ENCODE results near the gene ADARB2.
A peak's percentile ranks its signal among the peaks of the same experiment; 100 is the strongest.

ADARB2 gene

GRCh38 chr10:1661416-1661815 is 75.9 kb downstream of the ADARB2 start:
- DNase-seq: no peak

GRCh38 chr10:1660815-1661214 is 76.5 kb downstream of the ADARB2 start:
- no peak for DNase-seq

DNA sequence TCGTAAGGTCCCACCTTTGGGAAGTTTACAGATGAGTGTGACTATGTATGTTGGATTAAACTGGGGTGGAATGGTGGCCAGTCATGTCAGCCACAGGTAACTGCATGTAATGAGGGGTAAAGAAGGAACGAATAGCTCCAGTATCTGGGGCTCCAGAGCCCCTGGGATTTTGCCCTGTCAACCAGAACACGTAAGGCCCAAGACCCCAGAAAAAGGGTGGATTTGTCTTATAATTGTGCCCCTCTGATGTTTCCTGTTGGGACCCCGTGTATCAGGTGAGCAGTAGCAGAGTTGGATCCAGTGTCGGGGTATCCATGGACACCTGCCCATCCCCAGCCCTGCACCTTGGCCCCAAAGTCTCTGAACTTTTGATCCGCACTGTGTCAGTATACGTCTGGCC is 76.9 kb downstream of the ADARB2 start:
- DNase-seq: no peak

DNA sequence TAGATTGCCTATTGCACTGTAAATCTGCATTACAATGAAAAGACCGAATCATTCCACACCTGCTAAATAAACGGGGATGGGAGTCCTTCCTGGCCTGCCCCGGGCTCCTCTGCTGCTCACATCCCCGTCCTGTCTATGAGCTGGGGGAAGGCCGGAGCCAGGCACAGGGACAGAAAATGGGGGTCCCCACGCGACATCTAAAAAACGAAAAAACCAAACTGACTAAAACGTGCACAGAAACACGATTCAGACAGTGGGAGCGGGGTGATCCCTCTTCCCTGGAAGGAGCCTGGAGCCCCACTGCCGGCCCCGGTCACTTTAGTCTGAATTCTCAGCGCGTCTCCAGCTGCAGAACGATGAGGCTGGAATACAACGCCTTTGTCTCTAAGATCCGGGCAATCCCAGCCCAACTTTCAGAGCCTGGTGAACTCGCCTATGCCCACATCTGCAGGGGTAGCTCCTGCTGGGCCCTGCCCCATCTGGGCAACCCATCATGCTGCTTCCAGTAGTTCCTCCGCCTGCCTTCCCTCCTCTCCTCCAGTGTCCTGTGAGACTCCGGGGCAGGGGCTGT is 78.0 kb downstream of the ADARB2 start:
- no peak for DNase-seq

DNA sequence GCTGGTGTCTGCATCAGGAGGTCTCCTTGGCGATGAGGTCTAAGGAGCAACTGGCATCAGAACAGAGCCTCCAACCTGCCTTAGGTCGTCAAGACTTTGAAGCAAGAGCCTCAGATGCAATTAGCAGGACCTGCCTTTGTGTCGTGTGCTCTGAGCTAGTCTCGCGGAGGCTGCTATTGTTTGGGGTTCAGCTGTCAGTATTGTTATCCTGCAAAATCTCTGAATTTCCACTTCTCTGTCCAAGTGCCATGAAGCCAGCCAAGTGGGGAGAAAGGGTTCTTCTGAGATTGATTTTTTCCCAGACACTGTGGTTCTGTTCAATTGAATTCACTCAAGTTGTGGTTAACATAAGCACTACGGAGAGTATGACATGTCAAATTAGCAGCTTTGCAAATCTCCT is 78.7 kb downstream of the ADARB2 start:
- no peak for DNase-seq

- DNase-seq: no peak
Observed at GRCh38 chr10:1657479-1657878, 79.8 kb downstream of the ADARB2 start.

DNA sequence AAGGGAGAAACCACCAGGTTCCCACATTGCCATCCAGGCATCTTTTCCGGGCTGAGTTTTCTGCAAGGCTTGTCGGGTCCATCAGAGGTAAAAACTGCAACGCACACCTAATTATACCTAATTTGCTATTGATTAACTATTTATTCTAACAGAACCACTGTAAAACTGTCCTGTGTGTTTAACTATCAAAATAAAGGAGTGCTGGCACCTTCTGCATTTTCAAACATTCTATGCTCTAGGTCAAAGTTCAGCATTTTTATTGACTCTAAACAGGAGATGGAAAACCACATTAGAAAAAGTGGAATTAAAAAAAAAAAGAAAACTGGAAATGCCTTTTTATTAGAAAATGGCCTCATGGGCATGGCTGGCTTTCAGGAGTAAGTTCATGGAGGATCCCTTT is 82.0 kb downstream of the ADARB2 start:
- DNase-seq: no peak

GRCh38 chr10:1654811-1655356 is 82.4 kb downstream of the ADARB2 start:
- DNase-seq: no peak

DNA sequence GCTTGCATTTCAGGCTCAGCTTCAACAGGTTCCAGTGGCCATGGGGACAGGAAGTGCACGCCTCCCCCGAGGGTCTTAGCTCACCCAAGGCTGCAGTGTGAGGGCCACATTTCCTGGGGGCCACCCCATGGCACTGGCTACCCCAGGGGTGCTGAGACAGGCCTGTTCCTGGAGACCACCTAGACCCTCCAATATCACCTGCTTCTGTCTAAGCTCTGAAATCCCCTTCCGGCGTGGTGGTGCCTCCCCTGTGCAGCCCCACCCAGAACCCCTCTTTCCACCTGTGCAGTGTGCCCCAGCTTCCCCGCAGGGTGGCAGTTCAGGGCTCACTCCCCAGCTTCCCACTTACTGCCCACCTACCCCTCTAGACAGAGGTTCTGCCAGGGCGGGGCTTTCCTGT is 83.1 kb downstream of the ADARB2 start:
- no peak for DNase-seq

- no peak for DNase-seq
Observed at GRCh38 chr10:1653321-1653720, 84.0 kb downstream of the ADARB2 start.

GRCh38 chr10:1652151-1652550 is 85.2 kb downstream of the ADARB2 start:
- no peak for DNase-seq

GRCh38 chr10:1651270-1651966 is 85.9 kb downstream of the ADARB2 start:
- DNase-seq: no peak

- DNase-seq: no peak
Observed at GRCh38 chr10:1650542-1651269, 86.6 kb downstream of the ADARB2 start.

GRCh38 chr10:1648648-1649047 is 88.7 kb downstream of the ADARB2 start:
- no peak for DNase-seq

DNA sequence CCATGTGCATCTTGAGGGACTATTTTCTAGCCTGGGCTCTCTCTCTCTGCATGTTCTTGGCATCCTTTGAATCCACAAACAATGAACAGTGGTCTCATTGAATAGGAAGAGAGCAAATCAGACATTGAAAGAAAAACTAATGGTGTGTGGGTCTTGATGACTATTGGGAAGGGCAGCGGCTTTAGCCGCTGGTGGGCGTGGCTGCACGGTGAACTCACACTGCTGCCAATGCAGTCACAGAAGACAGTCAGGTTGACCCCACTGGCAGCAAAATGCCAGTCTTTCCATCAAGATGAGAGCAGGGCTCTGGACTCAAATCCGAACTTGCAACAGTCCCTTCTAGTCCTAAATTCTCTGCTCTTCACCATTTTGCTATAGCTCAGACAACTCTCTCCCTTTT is 91.0 kb downstream of the ADARB2 start:
- DNase-seq: no peak

DNA sequence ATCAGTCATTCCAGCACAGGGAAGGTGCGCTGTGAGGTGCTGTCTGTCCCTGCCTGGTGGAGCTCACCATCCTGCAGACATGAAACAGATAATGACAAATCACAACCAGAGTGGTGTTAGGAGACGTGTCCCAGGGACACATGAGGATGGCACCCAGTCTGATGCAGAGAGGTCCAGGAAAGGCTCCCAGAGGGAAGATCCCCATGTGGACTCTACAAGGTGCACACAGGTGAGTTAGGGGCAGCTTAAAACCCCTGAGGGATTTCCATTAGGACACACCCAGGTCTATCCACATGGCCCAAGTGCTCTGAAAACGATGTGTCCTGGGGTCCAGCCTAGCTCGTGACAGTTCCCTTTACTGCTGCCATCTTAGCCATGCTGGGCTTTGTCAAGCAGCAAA is 91.4 kb downstream of the ADARB2 start:
- no peak for DNase-seq

GRCh38 chr10:1644191-1644711 is 93.1 kb downstream of the ADARB2 start:
- no peak for DNase-seq

DNA sequence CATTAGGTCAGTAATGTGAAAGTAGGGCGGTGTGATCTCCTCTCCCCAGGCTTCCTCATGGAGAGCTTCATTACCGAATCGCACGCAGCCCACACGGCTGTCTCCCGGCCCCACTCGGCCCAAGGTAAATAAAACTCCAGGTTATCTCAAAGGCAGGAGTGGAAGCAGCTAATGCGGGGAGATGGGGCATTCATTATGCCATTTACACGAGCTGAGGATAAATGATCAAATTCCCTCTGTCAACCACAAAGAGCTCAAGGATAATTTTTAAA is 93.5 kb downstream of the ADARB2 start:
- peak; percentile 45 for DNase-seq

- no peak for DNase-seq
Observed at GRCh38 chr10:1643161-1643907, 94.0 kb downstream of the ADARB2 start.

GRCh38 chr10:1642600-1643160 is 94.6 kb downstream of the ADARB2 start:
- DNase-seq: no peak

GRCh38 chr10:1641402-1641801 is 95.9 kb downstream of the ADARB2 start:
- DNase-seq: no peak

DNA sequence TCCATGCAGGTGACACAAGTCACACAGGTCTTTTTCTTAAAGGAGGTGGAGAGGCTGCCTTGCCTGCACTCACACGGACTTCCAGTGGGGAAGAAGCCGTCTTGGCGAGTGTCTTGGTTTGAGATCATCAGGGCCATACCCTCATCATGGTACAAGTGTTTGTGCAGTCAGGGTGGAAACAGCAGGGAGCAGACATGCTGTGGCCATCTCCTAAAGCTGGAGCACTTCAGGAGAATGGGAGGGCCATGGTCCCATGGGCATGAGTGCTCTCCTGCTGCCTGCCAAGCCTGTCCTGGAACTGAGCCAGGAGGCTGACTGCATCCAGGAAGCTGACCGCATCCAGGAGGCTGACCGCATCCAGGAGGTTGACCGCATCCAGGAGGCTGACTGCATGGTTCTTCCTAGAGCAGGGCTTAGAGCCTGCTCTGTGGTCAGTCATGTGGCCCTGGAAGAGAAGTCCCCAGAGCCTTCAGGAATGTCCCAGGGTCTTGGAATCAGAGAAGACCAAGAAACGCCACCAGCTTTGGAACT is 98.4 kb downstream of the ADARB2 start:
- no peak for DNase-seq

- no peak for DNase-seq
Observed at GRCh38 chr10:1635340-1635739, 102.0 kb downstream of the ADARB2 start.

Measured in NCI-H1105 treated with DMSO at 0.1 percent for 48 hours (cell line).